ENCODE data around the gene C2orf72.

Gene C2orf72

DNA sequence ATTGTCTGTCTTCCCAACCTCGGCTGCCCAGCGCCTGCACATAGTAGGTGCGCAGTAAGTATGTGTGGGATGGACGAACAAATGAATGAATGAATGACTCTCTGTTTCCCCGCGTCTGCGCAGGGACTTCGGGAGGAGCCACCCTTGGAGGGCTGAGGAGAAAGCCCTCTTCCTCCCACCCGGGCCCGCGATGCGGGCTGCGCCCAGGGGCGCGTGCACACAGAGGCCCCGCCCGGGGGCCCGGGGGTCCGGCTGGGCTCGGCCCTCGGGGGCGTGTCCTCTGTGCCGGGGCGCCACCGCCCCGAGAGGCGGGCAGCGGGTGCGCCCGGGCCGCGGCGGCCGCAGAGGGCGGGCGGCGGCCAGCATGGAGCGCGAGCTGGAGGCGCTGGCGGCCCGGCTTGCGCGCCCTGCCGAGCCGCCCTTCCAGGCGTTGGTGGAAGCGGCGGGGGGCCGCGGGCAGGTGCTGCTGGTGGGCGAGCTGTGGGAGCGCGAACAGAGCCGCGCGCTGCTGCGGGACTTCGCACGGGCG, at the start of gene C2orf72:
Gene C2orf72, plus strand, starts transcription at position 322 of the 529 bp plus-strand sequence. Its CDS starts 43 bp downstream, at position 365.
- Histone ChIP-seq H3K36me3 (ENCODE audit: control insufficient read depth, insufficient read depth, low read length) (no peaks in the 10 kb centered on the region), H3K9ac (ENCODE audit: low read length) (peak within 1 kb of the TSS; percentile 53), H3K4me3 (ENCODE audit: low read length) (peak within 1 kb of the TSS; percentile 49), H3K4me1 (ENCODE audit: control insufficient read depth, insufficient read depth, low read length) (peaks cover 26% of the 10 kb centered on the region), H3K9me3 (ENCODE audit: control insufficient read depth, low read length) (no peaks in the 10 kb centered on the region), H3K27me3 (ENCODE audit: control insufficient read depth, insufficient read depth, low read length) (peaks cover 5% of the 10 kb centered on the region)

GRCh38 chr2:230989731-230990130, 47.6 kb upstream of the C2orf72 start:
- H3K27me3 ChIP-seq (ENCODE audit: control insufficient read depth, insufficient read depth, low read length), result peaks cover 23% of the 10 kb centered on the region

GRCh38 chr2:230990131-230990898, 47.0 kb upstream of the C2orf72 start:
- no peak overlapping the region for H3K4me3 ChIP-seq (ENCODE audit: low read length)
- H3K9me3 ChIP-seq (ENCODE audit: control insufficient read depth, low read length), result no peaks in the 10 kb centered on the region
- H3K9ac ChIP-seq (ENCODE audit: low read length), result no peak overlapping the region
- H3K27me3 ChIP-seq (ENCODE audit: control insufficient read depth, insufficient read depth, low read length), result peaks cover 23% of the 10 kb centered on the region
- H3K36me3 ChIP-seq (ENCODE audit: control insufficient read depth, insufficient read depth, low read length), result no peaks in the 10 kb centered on the region
- peaks cover 14% of the 10 kb centered on the region for H3K4me1 ChIP-seq (ENCODE audit: control insufficient read depth, insufficient read depth, low read length)

More at GRCh38 chr2:230989731-230990130, 47.6 kb upstream of the C2orf72 start:
- Histone ChIP-seq H3K9me3 (ENCODE audit: control insufficient read depth, low read length) (no peaks in the 10 kb centered on the region), H3K4me1 (ENCODE audit: control insufficient read depth, insufficient read depth, low read length) (peaks cover 14% of the 10 kb centered on the region), H3K9ac (ENCODE audit: low read length) (no peak overlapping the region), H3K36me3 (ENCODE audit: control insufficient read depth, insufficient read depth, low read length) (no peaks in the 10 kb centered on the region), H3K4me3 (ENCODE audit: low read length) (no peak overlapping the region)

DNA sequence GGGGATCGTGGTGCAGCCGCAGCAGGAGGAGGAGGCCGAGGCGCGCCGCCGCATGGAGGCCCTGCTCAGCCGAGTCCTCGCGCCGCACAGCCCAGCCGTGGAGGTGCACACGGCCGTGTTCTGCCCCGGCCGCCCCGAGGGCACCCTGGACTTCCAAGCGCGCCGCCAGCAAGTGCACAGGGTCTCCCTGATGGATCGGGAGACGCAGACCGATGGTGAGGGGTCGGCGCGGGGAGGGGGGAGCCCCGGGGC, 46.5 kb upstream of the C2orf72 start:
- Histone ChIP-seq H3K27me3 (ENCODE audit: control insufficient read depth, insufficient read depth, low read length) (peaks cover 23% of the 10 kb centered on the region), H3K9ac (ENCODE audit: low read length) (no peak overlapping the region), H3K9me3 (ENCODE audit: control insufficient read depth, low read length) (no peaks in the 10 kb centered on the region), H3K4me1 (ENCODE audit: control insufficient read depth, insufficient read depth, low read length) (peaks cover 14% of the 10 kb centered on the region), H3K4me3 (ENCODE audit: low read length) (no peak overlapping the region), H3K36me3 (ENCODE audit: control insufficient read depth, insufficient read depth, low read length) (no peaks in the 10 kb centered on the region)

DNA sequence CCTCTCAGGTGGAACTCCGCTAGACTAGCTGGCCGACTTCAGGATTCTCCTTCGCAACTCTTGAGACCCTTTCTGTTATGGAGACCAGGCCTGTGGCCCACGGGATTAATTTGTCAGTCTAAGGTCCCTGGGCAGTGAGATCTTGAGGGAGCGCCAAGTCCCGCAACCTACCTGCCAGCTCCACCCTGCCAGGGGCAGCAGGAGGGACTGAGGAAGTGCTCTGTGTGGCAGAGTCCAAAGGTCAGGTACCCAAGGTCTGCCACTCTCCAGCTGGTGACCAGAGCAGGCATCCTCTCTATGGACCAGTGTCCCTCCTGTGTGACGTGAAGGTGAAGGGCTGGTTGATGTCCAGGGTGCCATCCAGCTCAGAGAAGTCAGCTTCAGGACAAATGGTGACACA, 45.7 kb upstream of the C2orf72 start:
- no peaks in the 10 kb centered on the region for H3K36me3 ChIP-seq (ENCODE audit: control insufficient read depth, insufficient read depth, low read length)
- peaks cover 13% of the 10 kb centered on the region for H3K4me1 ChIP-seq (ENCODE audit: control insufficient read depth, insufficient read depth, low read length)
- H3K9ac ChIP-seq (ENCODE audit: low read length), result no peak overlapping the region
- no peak overlapping the region for H3K4me3 ChIP-seq (ENCODE audit: low read length)
- no peaks in the 10 kb centered on the region for H3K9me3 ChIP-seq (ENCODE audit: control insufficient read depth, low read length)
- peaks cover 21% of the 10 kb centered on the region for H3K27me3 ChIP-seq (ENCODE audit: control insufficient read depth, insufficient read depth, low read length)

- no peaks in the 10 kb centered on the region for H3K36me3 ChIP-seq (ENCODE audit: control insufficient read depth, insufficient read depth, low read length)
- H3K27me3 ChIP-seq (ENCODE audit: control insufficient read depth, insufficient read depth, low read length), result peaks cover 12% of the 10 kb centered on the region
- no peak within 1 kb of the TSS for H3K4me3 ChIP-seq (ENCODE audit: low read length)
- H3K9ac ChIP-seq (ENCODE audit: low read length), result no peak within 1 kb of the TSS
- peaks cover 16% of the 10 kb centered on the region for H3K4me1 ChIP-seq (ENCODE audit: control insufficient read depth, insufficient read depth, low read length)
- no peaks in the 10 kb centered on the region for H3K9me3 ChIP-seq (ENCODE audit: control insufficient read depth, low read length)
Measured at GRCh38 chr2:230995821-230996220, 41.5 kb upstream of the C2orf72 start, which contains the start of gene SPATA3. Gene SPATA3 (plus strand): TSS chr2:230996121. CDS start chr2:230996234, 113 bp downstream.

- H3K9me3 ChIP-seq (ENCODE audit: control insufficient read depth, low read length), result no peaks in the 10 kb centered on the region
- H3K27me3 ChIP-seq (ENCODE audit: control insufficient read depth, insufficient read depth, low read length), result peaks cover 15% of the 10 kb centered on the region
- H3K9ac ChIP-seq (ENCODE audit: low read length), result no peak overlapping the region
- H3K36me3 ChIP-seq (ENCODE audit: control insufficient read depth, insufficient read depth, low read length), result no peaks in the 10 kb centered on the region
- peaks cover 14% of the 10 kb centered on the region for H3K4me1 ChIP-seq (ENCODE audit: control insufficient read depth, insufficient read depth, low read length)
- no peak overlapping the region for H3K4me3 ChIP-seq (ENCODE audit: low read length)
Measured at GRCh38 chr2:230996661-230997060, 40.7 kb upstream of the C2orf72 start.

DNA sequence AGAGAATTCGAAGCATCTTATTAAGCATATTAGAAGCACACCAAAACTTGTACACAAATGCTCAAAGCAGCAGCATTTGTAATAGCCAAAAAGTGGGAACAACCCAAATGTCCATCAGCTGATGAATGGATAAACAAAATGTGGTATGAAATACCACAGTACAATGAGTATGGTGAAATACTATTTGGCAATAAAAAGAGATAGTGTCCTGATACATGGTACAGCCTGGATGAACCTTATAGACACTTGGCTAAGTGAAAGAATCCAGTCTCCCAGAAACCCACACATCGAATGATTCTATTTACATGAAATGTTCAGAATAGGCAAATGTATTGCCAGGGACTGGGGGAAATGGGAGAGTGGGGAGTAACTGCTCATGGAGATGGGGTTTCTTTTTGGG, 38.4 kb upstream of the C2orf72 start:
- H3K27me3 ChIP-seq (ENCODE audit: control insufficient read depth, insufficient read depth, low read length), result peaks cover 26% of the 10 kb centered on the region
- H3K4me3 ChIP-seq (ENCODE audit: low read length), result no peak overlapping the region
- H3K36me3 ChIP-seq (ENCODE audit: control insufficient read depth, insufficient read depth, low read length), result no peaks in the 10 kb centered on the region
- no peaks in the 10 kb centered on the region for H3K9me3 ChIP-seq (ENCODE audit: control insufficient read depth, low read length)
- H3K4me1 ChIP-seq (ENCODE audit: control insufficient read depth, insufficient read depth, low read length), result peaks cover 9% of the 10 kb centered on the region
- H3K9ac ChIP-seq (ENCODE audit: low read length), result no peak overlapping the region

DNA sequence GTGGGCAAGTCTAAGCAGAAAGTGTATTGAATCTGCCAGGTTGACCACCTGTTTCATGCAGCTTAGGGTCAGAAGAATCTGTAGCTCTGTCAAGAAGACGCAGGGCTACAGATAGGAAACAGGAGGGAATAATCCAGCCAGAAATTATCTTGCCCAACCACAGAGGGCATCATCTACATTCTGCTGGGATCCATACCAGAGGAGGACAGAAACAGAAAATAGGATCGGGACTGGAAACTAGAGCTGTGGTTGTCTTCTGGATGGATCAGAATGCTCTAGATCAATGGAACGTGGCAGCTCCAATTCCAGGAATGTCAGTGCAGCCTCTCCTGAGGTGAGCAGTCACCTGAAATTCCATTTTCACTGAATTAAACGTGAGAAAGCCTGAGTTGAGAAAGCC, 37.8 kb upstream of the C2orf72 start:
- H3K36me3 ChIP-seq (ENCODE audit: control insufficient read depth, insufficient read depth, low read length), result no peaks in the 10 kb centered on the region
- H3K4me1 ChIP-seq (ENCODE audit: control insufficient read depth, insufficient read depth, low read length), result peaks cover 9% of the 10 kb centered on the region
- H3K9ac ChIP-seq (ENCODE audit: low read length), result no peak overlapping the region
- no peak overlapping the region for H3K4me3 ChIP-seq (ENCODE audit: low read length)
- peaks cover 24% of the 10 kb centered on the region for H3K27me3 ChIP-seq (ENCODE audit: control insufficient read depth, insufficient read depth, low read length)
- H3K9me3 ChIP-seq (ENCODE audit: control insufficient read depth, low read length), result no peaks in the 10 kb centered on the region

DNA sequence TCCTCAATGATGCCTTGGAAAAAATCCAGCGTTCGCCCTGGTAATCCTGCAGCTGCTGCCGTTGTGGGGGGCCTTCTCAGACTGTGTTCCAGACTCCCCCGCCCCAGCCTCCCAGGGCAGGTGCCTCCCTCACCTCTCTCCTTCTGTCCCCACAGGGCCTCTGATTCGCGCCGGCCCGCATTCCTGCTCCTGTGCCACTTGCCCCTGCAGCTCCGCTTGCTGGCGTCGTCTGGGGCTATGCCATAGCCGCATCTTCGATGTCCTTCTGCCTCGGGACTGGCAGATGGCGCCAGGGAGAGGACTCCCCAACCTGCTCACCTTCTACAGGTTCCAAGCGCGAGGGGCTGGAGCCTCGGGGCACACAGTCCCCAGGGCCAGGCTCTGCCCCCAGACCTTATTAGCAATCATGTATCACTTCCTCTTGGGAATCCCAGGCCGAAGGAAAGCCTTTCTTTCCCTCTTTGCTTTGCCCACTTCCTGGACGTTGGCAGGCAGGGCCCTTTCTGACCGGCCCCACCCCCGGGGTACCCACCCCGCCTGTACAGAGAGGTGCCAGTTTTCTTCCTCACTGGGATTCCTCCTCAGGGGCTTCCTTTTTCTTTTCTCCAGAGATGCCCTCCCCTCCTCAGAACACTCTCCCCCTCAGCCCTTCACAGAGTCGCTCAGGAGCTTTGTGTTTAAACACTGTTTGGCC, 37.0 kb upstream of the C2orf72 start:
- H3K9me3 ChIP-seq (ENCODE audit: control insufficient read depth, low read length), result no peaks in the 10 kb centered on the region
- H3K27me3 ChIP-seq (ENCODE audit: control insufficient read depth, insufficient read depth, low read length), result peaks cover 24% of the 10 kb centered on the region
- H3K9ac ChIP-seq (ENCODE audit: low read length), result peak overlapping the region; percentile 28
- H3K4me1 ChIP-seq (ENCODE audit: control insufficient read depth, insufficient read depth, low read length), result peaks cover 9% of the 10 kb centered on the region
- H3K4me3 ChIP-seq (ENCODE audit: low read length), result no peak overlapping the region
- no peaks in the 10 kb centered on the region for H3K36me3 ChIP-seq (ENCODE audit: control insufficient read depth, insufficient read depth, low read length)

DNA sequence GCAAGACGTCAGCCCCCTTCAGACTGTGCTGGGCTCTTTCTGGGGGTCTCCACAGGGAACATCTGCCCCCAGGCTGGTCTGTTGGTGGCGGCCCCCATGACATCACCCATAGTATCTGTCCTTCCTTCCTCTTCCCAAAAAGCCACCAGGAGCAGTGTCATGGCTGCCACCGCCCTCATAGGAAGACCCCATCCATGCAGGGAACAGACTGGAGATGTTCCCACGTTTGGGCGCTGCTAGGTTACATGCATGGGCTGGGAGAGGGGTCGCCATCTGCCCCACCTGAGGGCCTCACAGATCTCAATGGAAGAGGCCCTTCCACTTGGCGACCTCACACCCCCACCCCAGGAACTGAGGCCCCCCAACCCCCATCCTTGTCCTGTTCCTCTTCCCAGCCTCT, 36.3 kb upstream of the C2orf72 start:
- Histone ChIP-seq H3K36me3 (ENCODE audit: control insufficient read depth, insufficient read depth, low read length) (no peaks in the 10 kb centered on the region), H3K4me1 (ENCODE audit: control insufficient read depth, insufficient read depth, low read length) (peaks cover 9% of the 10 kb centered on the region), H3K9ac (ENCODE audit: low read length) (no peak overlapping the region), H3K9me3 (ENCODE audit: control insufficient read depth, low read length) (no peaks in the 10 kb centered on the region), H3K4me3 (ENCODE audit: low read length) (no peak overlapping the region), H3K27me3 (ENCODE audit: control insufficient read depth, insufficient read depth, low read length) (peaks cover 24% of the 10 kb centered on the region)

GRCh38 chr2:231001921-231002320, 35.4 kb upstream of the C2orf72 start:
- Histone ChIP-seq H3K27me3 (ENCODE audit: control insufficient read depth, insufficient read depth, low read length) (peaks cover 24% of the 10 kb centered on the region), H3K4me3 (ENCODE audit: low read length) (no peak overlapping the region), H3K4me1 (ENCODE audit: control insufficient read depth, insufficient read depth, low read length) (peaks cover 9% of the 10 kb centered on the region), H3K36me3 (ENCODE audit: control insufficient read depth, insufficient read depth, low read length) (no peaks in the 10 kb centered on the region), H3K9ac (ENCODE audit: low read length) (no peak overlapping the region), H3K9me3 (ENCODE audit: control insufficient read depth, low read length) (no peaks in the 10 kb centered on the region)

All from mucosa of stomach (tissue), 1 donor.